PC-9 (cell line): Measurements from ENCODE around the gene ALPP.
"Not testable (repeated sequence)": the region's sequence is repeated elsewhere in the genome, so short reads cannot be mapped to it uniquely, and the experiment has no call there.

Experiments used
- EZH2 ChIP-seq: fragments of 200-600 bp; sonication (generic); IDR thresholded peaks from 2 replicates; pipeline ENCODE4 v1.8.0; 2017; ENCODE audit warnings: antibody characterized with exemption, low read depth
- TF ChIP-seq, protein P1 (sequence below): fragments of 200-600 bp; sonication (generic); conservative IDR thresholded peaks from 2 replicates; pipeline ENCODE4 v1.6.1; 2017; ENCODE audit warnings: mixed run types, antibody characterized with exemption, mild to moderate bottlenecking, moderate library complexity

DNA sequence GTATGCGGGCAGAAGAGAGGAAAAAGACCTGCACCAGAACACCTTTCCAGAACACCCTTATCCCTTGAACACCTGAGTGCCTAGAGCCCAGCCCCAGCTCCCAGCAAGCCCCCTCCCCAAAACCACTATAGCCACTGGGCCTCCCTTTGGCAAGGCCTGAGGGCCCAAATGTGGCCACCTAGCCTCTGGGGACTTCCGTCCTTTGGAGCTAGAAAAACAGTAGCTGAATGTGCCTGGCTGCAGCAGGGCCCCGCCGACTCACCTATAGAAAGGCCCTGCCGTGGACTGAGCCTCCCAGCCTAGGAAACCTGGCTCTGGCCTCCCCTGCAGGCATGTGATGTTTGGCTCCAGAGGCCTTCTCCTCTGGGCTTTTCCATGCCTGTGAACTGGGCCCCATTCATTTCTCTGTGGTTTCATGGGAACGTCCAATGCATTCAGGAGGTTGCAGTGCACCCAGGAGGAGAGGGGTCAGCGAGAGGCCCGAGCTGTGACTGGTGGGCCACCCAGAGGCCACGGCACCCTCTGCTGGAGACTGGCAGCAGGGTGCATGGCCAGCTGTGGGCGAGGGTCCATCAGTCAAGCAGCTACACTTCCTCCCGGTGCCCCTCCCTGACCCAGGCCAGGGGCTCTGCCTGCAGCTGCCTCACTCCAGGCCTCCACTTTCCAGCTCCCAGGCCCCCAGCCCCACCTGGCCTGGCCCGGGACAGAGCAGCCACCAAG is 15.3 kb upstream of the ALPP start:
- TF ChIP-seq, protein P1, sequence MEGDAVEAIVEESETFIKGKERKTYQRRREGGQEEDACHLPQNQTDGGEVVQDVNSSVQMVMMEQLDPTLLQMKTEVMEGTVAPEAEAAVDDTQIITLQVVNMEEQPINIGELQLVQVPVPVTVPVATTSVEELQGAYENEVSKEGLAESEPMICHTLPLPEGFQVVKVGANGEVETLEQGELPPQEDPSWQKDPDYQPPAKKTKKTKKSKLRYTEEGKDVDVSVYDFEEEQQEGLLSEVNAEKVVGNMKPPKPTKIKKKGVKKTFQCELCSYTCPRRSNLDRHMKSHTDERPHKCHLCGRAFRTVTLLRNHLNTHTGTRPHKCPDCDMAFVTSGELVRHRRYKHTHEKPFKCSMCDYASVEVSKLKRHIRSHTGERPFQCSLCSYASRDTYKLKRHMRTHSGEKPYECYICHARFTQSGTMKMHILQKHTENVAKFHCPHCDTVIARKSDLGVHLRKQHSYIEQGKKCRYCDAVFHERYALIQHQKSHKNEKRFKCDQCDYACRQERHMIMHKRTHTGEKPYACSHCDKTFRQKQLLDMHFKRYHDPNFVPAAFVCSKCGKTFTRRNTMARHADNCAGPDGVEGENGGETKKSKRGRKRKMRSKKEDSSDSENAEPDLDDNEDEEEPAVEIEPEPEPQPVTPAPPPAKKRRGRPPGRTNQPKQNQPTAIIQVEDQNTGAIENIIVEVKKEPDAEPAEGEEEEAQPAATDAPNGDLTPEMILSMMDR, result not testable (repeated sequence)
- not testable (repeated sequence) for TF ChIP-seq EZH2
